SHP77 treated with DMSO at 0.1 percent for 48 hours (cell line): ENCODE results near the gene MED16.

Experiments used
- DNase-seq: peaks from one replicate; lab custom pipeline; 2025; lab: John Stamatoyannopoulos, UW

The MED16 gene

DNA sequence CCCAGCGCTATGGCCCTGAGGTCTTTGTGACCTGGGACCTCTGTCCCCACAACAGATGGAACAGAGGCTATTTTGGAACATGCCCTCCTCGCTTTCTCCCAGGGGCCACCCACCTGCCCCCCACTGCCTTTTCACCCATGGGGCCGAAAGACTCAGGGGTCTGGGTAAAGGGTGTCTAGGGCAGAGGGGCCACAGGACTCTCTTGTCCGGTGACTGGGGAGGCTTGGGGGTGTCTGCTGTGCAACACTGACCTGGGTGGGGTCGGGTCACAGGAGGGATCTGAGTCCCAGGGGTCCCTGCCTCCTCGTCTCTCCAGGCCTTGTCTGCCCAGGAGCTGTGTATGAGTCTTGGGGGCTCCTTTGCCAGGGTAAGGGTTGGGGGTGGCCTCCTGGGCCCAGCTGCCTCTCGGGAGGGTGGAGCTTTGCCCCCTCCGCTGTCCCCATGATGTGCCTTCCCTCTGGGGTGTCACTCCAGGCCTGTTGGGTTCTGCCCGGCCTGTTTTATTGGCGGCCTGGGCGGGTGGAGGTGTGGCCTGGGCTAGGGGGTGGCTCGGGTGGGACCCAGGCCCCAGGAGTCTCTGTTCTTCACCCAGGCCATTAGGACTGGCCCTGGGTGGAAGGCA lies 34.9 kb upstream of the MED16 start:
- no peak for DNase-seq

DNA sequence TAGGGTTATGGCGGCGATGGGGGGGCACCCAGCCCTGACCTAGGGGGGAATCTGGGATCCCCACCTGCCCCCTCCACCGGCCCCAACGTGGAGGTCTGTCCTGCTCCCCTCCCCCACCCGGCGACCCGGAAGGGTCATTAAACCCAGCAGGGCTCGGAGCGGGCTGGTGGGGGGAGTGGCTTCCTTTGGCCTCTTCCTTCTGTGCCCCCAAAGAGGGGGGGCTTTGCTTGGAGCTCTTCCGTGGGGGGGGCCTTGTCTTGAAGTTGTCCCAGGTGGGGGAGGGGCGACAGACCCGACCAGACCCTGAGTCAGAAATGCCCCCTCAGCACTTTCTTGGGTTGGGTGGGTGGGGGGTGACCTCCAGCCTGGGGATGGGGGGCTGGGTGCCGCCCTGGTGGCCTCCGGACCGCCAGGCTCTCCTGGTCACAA lies 34.4 kb upstream of the MED16 start:
- no peak for DNase-seq

GRCh38 chr19:926589-927350 lies 33.8 kb upstream of the MED16 start:
- no peak for DNase-seq

GRCh38 chr19:926323-926588 lies 33.3 kb upstream of the MED16 start:
- DNase-seq: no peak

DNA sequence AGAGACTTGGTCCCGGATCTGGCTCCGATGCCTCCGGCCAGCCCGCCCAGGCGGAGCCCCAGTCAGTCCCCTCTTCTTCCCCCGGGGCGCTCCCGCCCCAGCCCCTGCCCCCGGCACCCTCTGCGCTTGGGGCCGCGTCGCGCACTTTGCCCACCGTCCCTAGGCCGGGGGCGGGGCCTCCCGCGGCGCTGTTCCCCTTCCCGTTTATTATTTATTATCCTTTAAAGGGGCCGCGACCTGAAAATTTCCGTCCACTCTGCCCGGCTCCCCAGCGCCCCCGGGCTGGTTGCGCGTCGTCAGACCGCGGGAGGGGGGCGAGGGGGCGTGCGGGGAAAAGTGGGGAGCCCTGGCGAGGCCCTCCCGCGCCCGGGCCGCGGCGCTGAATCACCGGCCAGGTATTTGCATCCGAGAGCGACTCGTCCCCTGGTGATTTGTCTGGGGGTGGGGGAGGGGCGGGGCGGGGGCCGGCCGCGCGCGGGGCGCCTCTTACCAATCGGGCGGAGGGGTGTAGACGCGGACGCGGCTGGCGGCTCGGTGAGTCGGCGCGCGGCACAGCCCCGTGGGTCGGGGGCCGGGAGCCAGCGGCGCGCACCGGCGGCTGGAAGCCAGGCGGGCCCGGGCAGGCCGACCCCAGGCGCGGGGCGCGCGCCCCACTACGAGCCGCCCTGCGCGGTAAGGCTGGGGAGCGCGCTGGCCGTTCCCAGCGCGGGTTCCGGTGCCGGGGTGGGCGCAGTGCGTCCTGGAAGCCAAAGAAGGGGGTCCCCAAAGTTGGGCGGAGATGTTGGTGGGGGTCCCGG lies 32.7 kb upstream of the MED16 start, which contains the start of gene ARID3A:
Gene ARID3A (plus strand): TSS at position 510 of the 797 bp plus-strand sequence. CDS start 3,494 bp downstream, outside the sequence.
- peak; percentile 74 for DNase-seq

DNA sequence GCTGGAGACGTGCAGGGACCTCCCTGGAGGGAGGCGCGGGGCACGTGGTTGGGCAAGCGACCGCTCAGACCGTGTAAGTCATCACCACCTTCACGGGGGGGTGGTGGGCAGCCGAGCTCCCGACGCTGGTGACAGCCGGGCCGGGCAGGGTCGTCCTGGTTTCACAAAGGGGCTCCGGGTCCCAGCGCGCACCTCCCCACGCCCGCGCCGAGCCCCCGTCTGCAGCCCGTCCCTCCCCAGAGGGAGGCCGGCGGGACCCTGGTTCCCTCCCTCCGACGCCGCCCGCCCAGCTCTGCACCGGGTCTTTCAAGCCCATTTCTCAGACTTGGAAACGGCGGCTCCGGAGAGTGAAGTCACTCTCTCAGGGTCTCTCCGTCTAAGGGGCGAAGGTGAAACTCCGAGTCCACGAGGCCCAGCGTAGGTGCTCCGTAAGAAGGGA lies 32.1 kb upstream of the MED16 start:
- no peak for DNase-seq

GRCh38 chr19:924553-925086 lies 31.6 kb upstream of the MED16 start:
- DNase-seq: no peak

DNA sequence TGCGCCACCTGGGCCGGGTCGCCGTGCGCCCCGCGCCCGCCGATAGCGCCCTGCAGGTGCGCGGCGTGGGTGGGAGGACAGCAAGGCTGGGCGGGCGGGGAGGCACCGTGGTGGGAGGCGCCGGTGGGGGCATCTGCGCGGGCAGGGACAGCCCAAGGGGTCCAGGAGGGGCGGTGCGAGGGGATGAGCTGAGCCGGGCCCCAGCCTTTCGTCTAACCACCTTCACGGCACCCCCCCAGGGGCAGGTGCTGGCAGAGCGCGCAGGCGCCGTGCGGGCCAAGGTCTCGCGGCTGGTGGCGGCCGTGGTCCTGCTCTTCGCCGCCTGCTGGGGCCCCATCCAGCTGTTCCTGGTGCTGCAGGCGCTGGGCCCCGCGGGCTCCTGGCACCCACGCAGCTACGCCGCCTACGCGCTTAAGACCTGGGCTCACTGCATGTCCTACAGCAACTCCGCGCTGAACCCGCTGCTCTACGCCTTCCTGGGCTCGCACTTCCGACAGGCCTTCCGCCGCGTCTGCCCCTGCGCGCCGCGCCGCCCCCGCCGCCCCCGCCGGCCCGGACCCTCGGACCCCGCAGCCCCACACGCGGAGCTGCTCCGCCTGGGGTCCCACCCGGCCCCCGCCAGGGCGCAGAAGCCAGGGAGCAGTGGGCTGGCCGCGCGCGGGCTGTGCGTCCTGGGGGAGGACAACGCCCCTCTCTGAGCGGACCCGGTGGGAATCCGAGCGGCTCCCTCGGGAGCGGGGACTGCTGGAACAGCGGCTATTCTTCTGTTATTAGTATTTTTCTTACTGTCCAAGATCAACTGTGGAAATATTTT lies 27.3 kb upstream of the MED16 start:
- no peak for DNase-seq

DNA sequence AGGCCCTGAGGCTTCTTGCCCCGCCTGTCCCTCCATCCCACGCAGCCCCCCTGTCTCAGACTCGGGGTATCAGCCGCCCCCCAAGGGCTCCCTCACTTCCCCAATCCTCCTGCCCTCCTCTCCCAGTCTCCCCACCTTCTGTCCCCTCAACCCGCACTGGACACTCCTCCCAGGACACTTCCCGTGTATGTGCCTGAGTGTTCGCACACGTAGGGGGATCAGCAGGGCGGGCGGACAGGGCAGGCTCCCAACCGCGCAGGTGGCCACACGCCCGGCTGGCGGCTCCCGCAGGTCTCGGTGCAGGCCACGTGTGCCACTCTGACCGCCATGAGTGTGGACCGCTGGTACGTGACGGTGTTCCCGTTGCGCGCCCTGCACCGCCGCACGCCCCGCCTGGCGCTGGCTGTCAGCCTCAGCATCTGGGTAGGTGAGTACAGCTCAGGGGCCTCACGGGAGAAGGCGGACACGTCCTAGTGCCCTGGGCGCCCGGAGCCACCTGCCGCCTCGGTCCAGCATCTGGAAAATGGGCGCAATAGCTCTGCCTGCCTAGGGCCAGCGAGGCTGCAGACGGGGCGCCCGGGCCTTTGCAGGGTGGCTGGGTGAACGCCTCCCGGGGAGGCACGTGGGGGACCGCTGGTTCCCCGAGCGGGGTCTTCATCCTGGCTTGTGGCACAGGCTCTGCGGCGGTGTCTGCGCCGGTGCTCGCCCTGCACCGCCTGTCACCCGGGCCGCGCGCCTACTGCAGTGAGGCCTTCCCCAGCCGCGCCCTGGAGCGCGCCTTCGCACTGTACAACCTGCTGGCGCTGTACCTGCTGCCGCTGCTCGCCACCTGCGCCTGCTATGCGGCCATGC lies 26.4 kb upstream of the MED16 start:
- no peak for DNase-seq

DNA sequence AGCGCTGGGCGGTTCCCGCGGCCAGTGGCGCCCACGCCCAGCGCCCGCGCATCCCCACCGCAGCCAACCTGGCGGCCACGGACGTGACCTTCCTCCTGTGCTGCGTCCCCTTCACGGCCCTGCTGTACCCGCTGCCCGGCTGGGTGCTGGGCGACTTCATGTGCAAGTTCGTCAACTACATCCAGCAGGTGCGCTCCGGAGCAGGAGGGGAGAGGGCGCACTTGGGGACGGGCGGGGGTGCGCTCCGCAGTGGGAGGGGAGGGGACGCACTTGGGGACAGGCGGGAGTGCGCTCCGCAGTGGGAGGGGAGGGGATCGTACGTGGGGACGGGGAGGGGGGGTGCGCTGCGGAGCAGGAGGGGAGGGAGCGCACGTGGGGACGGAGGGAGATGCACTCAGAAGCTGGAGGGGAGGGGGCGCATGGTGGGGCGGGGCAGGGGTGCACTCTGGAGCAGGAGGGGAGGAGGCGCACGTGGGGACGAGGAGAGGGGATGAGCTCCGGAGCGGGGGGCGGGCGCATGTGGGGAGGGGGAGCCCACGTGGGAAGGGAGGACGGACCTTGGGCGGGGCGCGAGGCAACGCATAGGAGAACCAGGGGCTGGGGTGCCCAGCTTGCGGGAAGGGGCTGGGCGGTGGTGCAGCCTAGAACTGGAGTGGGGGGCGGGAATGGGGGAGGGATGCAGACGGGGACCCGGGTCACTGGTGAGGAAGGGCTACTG lies 25.7 kb upstream of the MED16 start:
- no peak for DNase-seq

DNA sequence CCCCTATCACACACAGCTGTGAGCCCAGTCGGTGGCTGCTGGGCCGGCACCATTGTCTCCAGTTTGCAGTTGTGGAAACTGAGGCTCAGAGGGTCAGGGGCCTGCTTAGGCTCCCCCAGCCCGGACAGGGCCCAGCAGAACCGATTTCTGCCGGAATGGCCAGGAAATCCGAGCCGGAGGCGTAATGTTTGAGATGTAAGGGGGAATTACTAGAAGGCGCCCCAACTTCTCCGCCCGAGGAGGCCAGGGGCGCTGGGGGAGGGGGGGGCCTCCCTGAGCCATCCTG lies 25.1 kb upstream of the MED16 start:
- no peak for DNase-seq

DNA sequence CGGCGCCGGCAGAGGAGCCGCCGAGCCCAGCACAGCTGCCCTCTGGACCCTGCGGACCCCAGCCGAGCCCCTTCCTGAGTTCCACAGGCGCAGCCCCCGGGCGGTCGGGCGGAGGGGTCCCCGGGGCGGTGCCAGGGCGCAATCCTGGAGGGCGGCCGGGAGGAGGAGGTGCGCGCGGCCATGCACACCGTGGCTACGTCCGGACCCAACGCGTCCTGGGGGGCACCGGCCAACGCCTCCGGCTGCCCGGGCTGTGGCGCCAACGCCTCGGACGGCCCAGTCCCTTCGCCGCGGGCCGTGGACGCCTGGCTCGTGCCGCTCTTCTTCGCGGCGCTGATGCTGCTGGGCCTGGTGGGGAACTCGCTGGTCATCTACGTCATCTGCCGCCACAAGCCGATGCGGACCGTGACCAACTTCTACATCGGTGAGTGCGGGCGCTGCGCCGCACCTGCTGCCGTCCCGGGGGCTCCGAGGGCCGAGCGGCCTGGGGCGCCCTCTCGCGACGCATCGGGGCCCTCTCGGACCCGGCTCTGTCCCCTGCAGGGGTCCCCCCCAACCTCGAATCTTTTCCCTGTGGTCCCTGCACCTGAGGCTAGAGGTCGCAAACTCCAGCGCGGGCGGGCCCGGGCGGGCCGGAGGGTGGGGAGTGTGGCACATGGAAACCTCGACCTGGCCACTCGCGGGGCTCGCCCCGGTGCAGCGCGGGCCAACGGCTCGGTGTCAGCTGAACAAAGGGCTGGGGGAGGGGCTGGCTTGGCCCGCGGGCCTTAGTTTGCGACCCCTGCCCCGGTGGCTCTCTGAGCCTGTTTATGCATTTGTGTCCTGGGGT lies 24.6 kb upstream of the MED16 start, which contains the start of gene KISS1R:
Gene KISS1R (plus strand): TSS at position 11 of the 829 bp plus-strand sequence. CDS start 170 bp downstream, at position 181.
- DNase-seq: peak; percentile 33

- no peak for DNase-seq
Observed at GRCh38 chr19:916645-917322, 23.8 kb upstream of the MED16 start.

DNA sequence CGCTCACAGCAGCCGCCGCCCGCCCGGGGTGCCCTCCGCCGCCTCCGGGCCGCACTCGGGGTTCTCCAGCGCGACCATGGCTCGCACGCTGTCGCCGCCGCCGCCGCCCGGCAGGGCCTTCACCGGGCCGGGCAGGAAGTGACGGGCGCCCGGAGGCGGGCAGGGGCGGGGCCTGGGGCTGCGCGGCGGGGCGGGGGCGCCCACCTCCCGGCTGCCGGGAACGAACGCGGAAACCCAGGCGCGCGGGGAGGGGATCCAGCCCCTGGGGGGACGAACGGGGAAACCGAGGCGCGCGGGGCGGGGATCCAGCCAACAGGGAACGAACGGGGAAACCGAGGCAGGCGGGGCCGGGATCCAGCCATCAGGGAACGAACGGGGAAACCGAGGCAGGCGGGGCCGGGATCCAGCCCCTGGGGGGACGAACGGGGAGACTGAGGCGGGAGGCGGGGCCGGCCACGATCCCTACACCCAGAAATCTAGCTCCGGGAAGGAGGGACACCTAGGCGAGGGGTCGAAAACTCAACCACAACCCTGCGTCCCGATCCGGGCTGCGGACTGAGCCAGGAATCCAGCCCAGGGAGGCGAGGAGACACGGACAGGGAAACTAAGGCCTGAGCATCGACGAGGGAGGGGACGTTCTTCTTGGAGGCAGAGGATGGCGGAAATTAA lies 20.2 kb upstream of the MED16 start, which contains the start of gene R3HDM4:
Gene R3HDM4 (minus strand): TSS at position 140 of the 669 bp plus-strand sequence. CDS start 62 bp downstream, at position 78.
- DNase-seq: no peak

GRCh38 chr19:912181-913079 lies 19.4 kb upstream of the MED16 start:
- no peak for DNase-seq

- no peak for DNase-seq
Observed at GRCh38 chr19:911197-912033, 18.4 kb upstream of the MED16 start.
